SK-N-DZ (cell line): Measurements from ENCODE around the gene COG7.
"Not testable (repeated sequence)": the region's sequence is repeated elsewhere in the genome, so short reads cannot be mapped to it uniquely, and the experiment has no call there.

Source experiments
- DNase-seq: peaks from one replicate; pipeline ENCODE4 v3.0.0-alpha.2; 2015; ENCODE audit warnings: low spot score

COG7 gene

GRCh38 chr16:23385441-23385840, 67.5 kb downstream of the COG7 start:
- no peak for DNase-seq

- DNase-seq: no peak
Observed at GRCh38 chr16:23384878-23385277, 68.1 kb downstream of the COG7 start.

- DNase-seq: no peak
Observed at GRCh38 chr16:23383881-23384280, 69.1 kb downstream of the COG7 start.

- DNase-seq: no peak
Observed at GRCh38 chr16:23382279-23382678, 70.7 kb downstream of the COG7 start.

GRCh38 chr16:23381702-23382101, 71.3 kb downstream of the COG7 start:
- not testable (repeated sequence) for DNase-seq

GRCh38 chr16:23380501-23380951, 72.5 kb downstream of the COG7 start:
- DNase-seq: no peak

- no peak for DNase-seq
Observed at GRCh38 chr16:23379707-23380106, 73.3 kb downstream of the COG7 start.

- no peak for DNase-seq
Observed at GRCh38 chr16:23378921-23379320, 74.1 kb downstream of the COG7 start.

- DNase-seq: no peak
Observed at GRCh38 chr16:23378256-23378655, 74.7 kb downstream of the COG7 start.

GRCh38 chr16:23377071-23377931, 75.7 kb downstream of the COG7 start:
- DNase-seq: no peak

GRCh38 chr16:23375643-23376042, 77.3 kb downstream of the COG7 start:
- no peak for DNase-seq

GRCh38 chr16:23374721-23375510, 78.1 kb downstream of the COG7 start:
- DNase-seq: no peak

- DNase-seq: no peak
Observed at GRCh38 chr16:23373436-23374219, 79.4 kb downstream of the COG7 start.

- no peak for DNase-seq
Observed at GRCh38 chr16:23371368-23371767, 81.6 kb downstream of the COG7 start.

GRCh38 chr16:23369416-23369815, 83.6 kb downstream of the COG7 start:
- DNase-seq: no peak

- no peak for DNase-seq
Observed at GRCh38 chr16:23368469-23368868, 84.5 kb downstream of the COG7 start.

- no peak for DNase-seq
Observed at GRCh38 chr16:23367988-23368387, 85.0 kb downstream of the COG7 start.

- DNase-seq: no peak
Observed at GRCh38 chr16:23367564-23367963, 85.4 kb downstream of the COG7 start.

GRCh38 chr16:23366341-23366740, 86.6 kb downstream of the COG7 start:
- DNase-seq: not testable (repeated sequence)

- DNase-seq: no peak
Observed at GRCh38 chr16:23365602-23366240, 87.3 kb downstream of the COG7 start.
